G401.6 (cell line): ENCODE measurements around the gene PPP2R2C.

ENCODE experiments used
- FAIRE-seq: peaks from 2 replicates; lab custom pipeline; 2012; peaks lifted over from hg19 to GRCh38; lab: Jason Lieb, UNC

The PPP2R2C gene

GRCh38 chr4:6396696-6397236 lies 75.6 kb downstream of the PPP2R2C start:
- FAIRE-seq: no peak

GRCh38 chr4:6395466-6396228 lies 76.8 kb downstream of the PPP2R2C start:
- FAIRE-seq: no peak

GRCh38 chr4:6394671-6395081 lies 77.7 kb downstream of the PPP2R2C start:
- no peak for FAIRE-seq

GRCh38 chr4:6393544-6394475 lies 78.6 kb downstream of the PPP2R2C start:
- FAIRE-seq: no peak

GRCh38 chr4:6393066-6393465 lies 79.3 kb downstream of the PPP2R2C start:
- no peak for FAIRE-seq

GRCh38 chr4:6392407-6392806 lies 80.0 kb downstream of the PPP2R2C start:
- no peak for FAIRE-seq

GRCh38 chr4:6391852-6392188 lies 80.6 kb downstream of the PPP2R2C start:
- FAIRE-seq: no peak

GRCh38 chr4:6391186-6391851 lies 81.1 kb downstream of the PPP2R2C start:
- FAIRE-seq: no peak

- no peak for FAIRE-seq
Observed at GRCh38 chr4:6390356-6390755, 82.1 kb downstream of the PPP2R2C start.

- FAIRE-seq: no peak
Observed at GRCh38 chr4:6389142-6389825, 83.1 kb downstream of the PPP2R2C start.

- no peak for FAIRE-seq
Observed at GRCh38 chr4:6388713-6389112, 83.7 kb downstream of the PPP2R2C start.

GRCh38 chr4:6387946-6388345 lies 84.5 kb downstream of the PPP2R2C start:
- FAIRE-seq: no peak

- no peak for FAIRE-seq
Observed at GRCh38 chr4:6386091-6386490, 86.3 kb downstream of the PPP2R2C start.

- FAIRE-seq: no peak
Observed at GRCh38 chr4:6385288-6385687, 87.1 kb downstream of the PPP2R2C start.

GRCh38 chr4:6384541-6384940 lies 87.9 kb downstream of the PPP2R2C start:
- no peak for FAIRE-seq

- no peak for FAIRE-seq
Observed at GRCh38 chr4:6383929-6384328, 88.5 kb downstream of the PPP2R2C start.

- FAIRE-seq: no peak
Observed at GRCh38 chr4:6383009-6383404, 89.4 kb downstream of the PPP2R2C start.

GRCh38 chr4:6381571-6382123 lies 90.8 kb downstream of the PPP2R2C start:
- no peak for FAIRE-seq

GRCh38 chr4:6380746-6381410 lies 91.5 kb downstream of the PPP2R2C start:
- FAIRE-seq: no peak

GRCh38 chr4:6379767-6380745 lies 92.4 kb downstream of the PPP2R2C start:
- FAIRE-seq: no peak
